8988T (cell line): ENCODE measurements around the gene GIMAP8.
"Not testable (repeated sequence)": the region's sequence is repeated elsewhere in the genome, so short reads cannot be mapped to it uniquely, and the experiment has no call there.

ENCODE experiments used
- DNase-seq: peaks from one replicate; pipeline ENCODE4 v3.0.0; 2011

Gene GIMAP8

GRCh38 chr7:150519310-150519709, 68.9 kb downstream of the GIMAP8 start:
- DNase-seq: no peak

- no peak for DNase-seq
Measured at GRCh38 chr7:150520145-150520544, 69.7 kb downstream of the GIMAP8 start.

GRCh38 chr7:150522931-150523330, 72.5 kb downstream of the GIMAP8 start:
- not testable (repeated sequence) for DNase-seq

- no peak for DNase-seq
Measured at GRCh38 chr7:150524018-150524417, 73.6 kb downstream of the GIMAP8 start.
